GM23248 (cell line): ENCODE data around the gene ZNF747.
"Not testable (repeated sequence)": the region's sequence is repeated elsewhere in the genome, so short reads cannot be mapped to it uniquely, and the experiment has no call there.

Experiments
- EZH2 ChIP-seq: fragments of 200-600 bp; sonication (generic); IDR thresholded peaks from 2 replicates; pipeline ENCODE4 v1.6.1; 2018; ENCODE audit warnings: antibody characterized with exemption, mild to moderate bottlenecking; ENCODE audit not compliant: insufficient read depth, poor library complexity, severe bottlenecking
- EZH2phosphoT487 ChIP-seq: fragments of 200-600 bp; sonication (generic); IDR thresholded peaks from 2 replicates; pipeline ENCODE4 v1.6.1; 2018; ENCODE audit warnings: antibody characterized with exemption, moderate library complexity, mild to moderate bottlenecking, low read depth; ENCODE audit not compliant: insufficient read depth

DNA sequence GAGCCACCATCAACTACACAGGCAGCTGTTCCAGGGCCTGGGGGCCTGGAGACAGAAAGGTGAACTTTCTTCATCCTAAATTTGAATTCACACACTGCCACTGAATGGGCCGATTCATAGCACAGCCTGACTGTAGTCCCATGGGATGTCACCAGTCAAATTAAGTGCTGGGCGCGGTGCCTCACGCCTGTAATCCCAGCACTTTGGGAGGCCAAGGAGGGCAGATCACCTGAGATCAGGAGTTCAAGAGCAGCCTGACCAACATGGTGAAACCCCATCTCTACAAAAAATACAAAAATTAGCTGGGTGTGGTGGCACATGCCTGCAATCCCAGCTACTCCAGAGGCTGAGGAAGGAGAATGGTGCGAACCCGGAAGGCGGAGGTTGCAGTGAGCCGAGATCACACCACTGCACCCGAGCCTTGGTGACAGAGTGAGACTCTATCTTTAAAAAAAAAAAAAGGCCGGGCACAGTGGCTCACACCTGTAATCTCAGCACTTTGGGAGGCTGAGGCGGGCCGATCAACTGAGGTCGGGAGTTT is 5.4 kb upstream of the ZNF747 start:
- TF ChIP-seq EZH2, EZH2phosphoT487: not testable (repeated sequence)
